SK-N-SH treated with all-trans-retinoic acid at 6 μM for 48 hours (cell line): ENCODE results near the gene ZNF808.
"Not testable (repeated sequence)": the region's sequence is repeated elsewhere in the genome, so short reads cannot be mapped to it uniquely, and the experiment has no call there.

Experiments used
- ARNTL ChIP-seq: fragments of 450-650 bp; formaldehyde crosslinking; IDR thresholded peaks from 2 replicates; pipeline ENCODE4 v1.5.0; 2020; ENCODE audit warnings: low read depth, mild to moderate bottlenecking, moderate library complexity, borderline replicate concordance
- BACH2 ChIP-seq: fragments of 250-450 bp; sonication (Bioruptor Pico); IDR thresholded peaks from 2 replicates; pipeline ENCODE4 v1.9.0; 2021; ENCODE audit warnings: mild to moderate bottlenecking, borderline replicate concordance
- CSRNP3 ChIP-seq: fragments of 250-450 bp; sonication (Bioruptor Pico); IDR thresholded peaks from 2 replicates; pipeline ENCODE4 v1.5.1; 2021; ENCODE audit warnings: mild to moderate bottlenecking, moderate library complexity
- ESRRG ChIP-seq: fragments of 250-450 bp; sonication (Bioruptor Pico); IDR thresholded peaks from 2 replicates; pipeline ENCODE4 v1.6.1; 2021; ENCODE audit warnings: mild to moderate bottlenecking
- GLIS3 ChIP-seq: fragments of 250-450 bp; sonication (Bioruptor Pico); IDR thresholded peaks from 2 replicates; pipeline ENCODE4 v1.5.0; 2020; ENCODE audit warnings: mild to moderate bottlenecking, moderate library complexity
- ISL1 ChIP-seq: fragments of 250-450 bp; sonication (Bioruptor Pico); IDR thresholded peaks from 2 replicates; pipeline ENCODE4 v2.1.2; 2022; ENCODE audit warnings: mild to moderate bottlenecking, moderate library complexity
- PATZ1 ChIP-seq: fragments of 250-450 bp; sonication (Bioruptor Pico); IDR thresholded peaks from 2 replicates; pipeline ENCODE4 v1.8.0; 2020; ENCODE audit warnings: mild to moderate bottlenecking, moderate library complexity, borderline replicate concordance
- SNAI2 ChIP-seq: fragments of 250-450 bp; sonication (Bioruptor Pico); IDR thresholded peaks from 2 replicates; pipeline ENCODE4 v1.5.0; 2020; ENCODE audit warnings: mild to moderate bottlenecking, moderate library complexity
- ZC3H10 ChIP-seq: fragments of 250-450 bp; sonication (Bioruptor Pico); IDR thresholded peaks from 2 replicates; pipeline ENCODE4 v1.5.1; 2021; ENCODE audit warnings: mild to moderate bottlenecking, moderate library complexity
- ZFP30 ChIP-seq: fragments of 450-650 bp; formaldehyde crosslinking; IDR thresholded peaks from 2 replicates; pipeline ENCODE4 v1.5.0; 2022; ENCODE audit warnings: mild to moderate bottlenecking, moderate library complexity
- ZNF565 ChIP-seq: fragments of 450-650 bp; formaldehyde crosslinking; conservative IDR thresholded peaks from 2 replicates; pipeline ENCODE4 v1.5.0; 2020; ENCODE audit warnings: low read depth, mild to moderate bottlenecking, moderate library complexity
- ZNF8 ChIP-seq: fragments of 450-650 bp; formaldehyde crosslinking; IDR thresholded peaks from 2 replicates; pipeline ENCODE4 v1.5.0; 2020; ENCODE audit warnings: mild to moderate bottlenecking, moderate library complexity
- TF ChIP-seq, protein P1 (sequence below): fragments of 250-450 bp; sonication (Bioruptor Pico); IDR thresholded peaks from 2 replicates; pipeline ENCODE4 v1.5.0; 2020; ENCODE audit warnings: mild to moderate bottlenecking, moderate library complexity
- TF ChIP-seq, protein P2 (sequence below): fragments of 250-450 bp; sonication (Bioruptor Pico); IDR thresholded peaks from 2 replicates; pipeline ENCODE4 v1.5.1; 2020; ENCODE audit warnings: low read depth, mild to moderate bottlenecking, moderate library complexity

- TF ChIP-seq CSRNP3 (CRISPR knock-in tag); ARNTL (CRISPR knock-in tag); PATZ1 (CRISPR knock-in tag); SNAI2 (CRISPR knock-in tag); ESRRG; ZFP30 (CRISPR knock-in tag); ISL1 (CRISPR knock-in tag); ZNF8 (CRISPR knock-in tag); BACH2; ZC3H10 (CRISPR knock-in tag); GLIS3 (CRISPR knock-in tag); ZNF565 (CRISPR knock-in tag): not testable (repeated sequence)
- TF ChIP-seq, protein P1, sequence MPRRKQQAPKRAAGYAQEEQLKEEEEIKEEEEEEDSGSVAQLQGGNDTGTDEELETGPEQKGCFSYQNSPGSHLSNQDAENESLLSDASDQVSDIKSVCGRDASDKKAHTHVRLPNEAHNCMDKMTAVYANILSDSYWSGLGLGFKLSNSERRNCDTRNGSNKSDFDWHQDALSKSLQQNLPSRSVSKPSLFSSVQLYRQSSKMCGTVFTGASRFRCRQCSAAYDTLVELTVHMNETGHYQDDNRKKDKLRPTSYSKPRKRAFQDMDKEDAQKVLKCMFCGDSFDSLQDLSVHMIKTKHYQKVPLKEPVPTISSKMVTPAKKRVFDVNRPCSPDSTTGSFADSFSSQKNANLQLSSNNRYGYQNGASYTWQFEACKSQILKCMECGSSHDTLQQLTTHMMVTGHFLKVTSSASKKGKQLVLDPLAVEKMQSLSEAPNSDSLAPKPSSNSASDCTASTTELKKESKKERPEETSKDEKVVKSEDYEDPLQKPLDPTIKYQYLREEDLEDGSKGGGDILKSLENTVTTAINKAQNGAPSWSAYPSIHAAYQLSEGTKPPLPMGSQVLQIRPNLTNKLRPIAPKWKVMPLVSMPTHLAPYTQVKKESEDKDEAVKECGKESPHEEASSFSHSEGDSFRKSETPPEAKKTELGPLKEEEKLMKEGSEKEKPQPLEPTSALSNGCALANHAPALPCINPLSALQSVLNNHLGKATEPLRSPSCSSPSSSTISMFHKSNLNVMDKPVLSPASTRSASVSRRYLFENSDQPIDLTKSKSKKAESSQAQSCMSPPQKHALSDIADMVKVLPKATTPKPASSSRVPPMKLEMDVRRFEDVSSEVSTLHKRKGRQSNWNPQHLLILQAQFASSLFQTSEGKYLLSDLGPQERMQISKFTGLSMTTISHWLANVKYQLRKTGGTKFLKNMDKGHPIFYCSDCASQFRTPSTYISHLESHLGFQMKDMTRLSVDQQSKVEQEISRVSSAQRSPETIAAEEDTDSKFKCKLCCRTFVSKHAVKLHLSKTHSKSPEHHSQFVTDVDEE (CRISPR knock-in tag): not testable (repeated sequence)
- TF ChIP-seq, protein P2, sequence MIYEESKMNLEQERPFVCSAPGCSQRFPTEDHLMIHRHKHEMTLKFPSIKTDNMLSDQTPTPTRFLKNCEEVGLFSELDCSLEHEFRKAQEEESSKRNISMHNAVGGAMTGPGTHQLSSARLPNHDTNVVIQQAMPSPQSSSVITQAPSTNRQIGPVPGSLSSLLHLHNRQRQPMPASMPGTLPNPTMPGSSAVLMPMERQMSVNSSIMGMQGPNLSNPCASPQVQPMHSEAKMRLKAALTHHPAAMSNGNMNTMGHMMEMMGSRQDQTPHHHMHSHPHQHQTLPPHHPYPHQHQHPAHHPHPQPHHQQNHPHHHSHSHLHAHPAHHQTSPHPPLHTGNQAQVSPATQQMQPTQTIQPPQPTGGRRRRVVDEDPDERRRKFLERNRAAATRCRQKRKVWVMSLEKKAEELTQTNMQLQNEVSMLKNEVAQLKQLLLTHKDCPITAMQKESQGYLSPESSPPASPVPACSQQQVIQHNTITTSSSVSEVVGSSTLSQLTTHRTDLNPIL (CRISPR knock-in tag): not testable (repeated sequence)
Measured at GRCh38 chr19:52542541-52542940, 15.1 kb downstream of the ZNF808 start.
